ENCODE data around the gene C16orf54.

C16orf54 gene

GRCh38 chr16:29698042-29698441 lies 47.7 kb downstream of the C16orf54 start (continued):
- no peak for TF ChIP-seq ZNF449 (tag by site-specific recombination; IDR thresholded peaks at IDR 0.05)
- TF ChIP-seq ZNF501 (tag by site-specific recombination; IDR thresholded peaks at IDR 0.05): no peak
- TF ChIP-seq ZNF138 (tag by site-specific recombination; IDR thresholded peaks at IDR 0.05; ENCODE audit: borderline replicate concordance): no peak
- TF ChIP-seq MYNN (tag by site-specific recombination; IDR thresholded peaks at IDR 0.05; ENCODE audit: borderline replicate concordance): no peak
- no peak for TF ChIP-seq REPIN1 (tag by site-specific recombination; IDR thresholded peaks at IDR 0.05; ENCODE audit: low read depth)

GRCh38 chr16:29697391-29697790 lies 48.4 kb downstream of the C16orf54 start:
- H3K9me3 ChIP-seq (ENCODE audit: control insufficient read depth, insufficient read depth, low read depth, low read length): no peaks in the 10 kb centered on the region
- ChIA-PET CTCF (interaction anchor here (0.6 to 1.7 kb wide), 2 partner anchors 25 to 111 kb away, joined by 3 to 5 read pairs; no protein-coding TSS in a partner anchor), POLR2A (interaction anchor here (0.6 kb wide), 1 partner anchor 167 kb away, joined by 9 read pairs; no protein-coding TSS in a partner anchor)
- TF ChIP-seq ZSCAN16 (tag by site-specific recombination; IDR thresholded peaks at IDR 0.05) (no peak), ZNF138 (tag by site-specific recombination; IDR thresholded peaks at IDR 0.05; ENCODE audit: borderline replicate concordance) (no peak), ZNF26 (tag by site-specific recombination; IDR thresholded peaks at IDR 0.05) (no peak), ZNF155 (tag by site-specific recombination; IDR thresholded peaks at IDR 0.05) (no peak), RBAK (tag by site-specific recombination; IDR thresholded peaks at IDR 0.05) (no peak), YY1 (tag by site-specific recombination; IDR thresholded peaks at IDR 0.05) (no peak), ZNF24 (tag by site-specific recombination; IDR thresholded peaks at IDR 0.05) (no peak), PRDM6 (tag by site-specific recombination; IDR thresholded peaks at IDR 0.05) (no peak), ZNF19 (tag by site-specific recombination; IDR thresholded peaks at IDR 0.05; ENCODE audit: low read depth) (no peak), ZBTB48 (tag by site-specific recombination; IDR thresholded peaks at IDR 0.05) (no peak), ZNF610 (tag by site-specific recombination; IDR thresholded peaks at IDR 0.05; ENCODE audit: borderline replicate concordance) (no peak), ZNF18 (tag by site-specific recombination; IDR thresholded peaks at IDR 0.05) (no peak)
- H3K27ac ChIP-seq (ENCODE audit: extremely low read depth, low read depth, low read length): no peak overlapping the region
- H3K36me3 ChIP-seq (ENCODE audit: control insufficient read depth in 2 of 2, insufficient read depth in 1 of 2, low read length in 2 of 2): peaks cover 0 to 8% of the 10 kb centered on the region in 2 experiments; a peak in 1 of 3 replicates
- H3K4me3 ChIP-seq (ENCODE audit: low read depth, low read length): no peak overlapping the region
- no peaks in the 10 kb centered on the region for H3K4me1 ChIP-seq (ENCODE audit: control insufficient read depth, insufficient read depth, low read length)

GRCh38 chr16:29696881-29697331 lies 48.9 kb downstream of the C16orf54 start:
- no peaks in the 10 kb centered on the region for H3K4me1 ChIP-seq (ENCODE audit: control insufficient read depth, insufficient read depth, low read length)
- H3K36me3 ChIP-seq (ENCODE audit: control insufficient read depth in 2 of 2, insufficient read depth in 1 of 2, low read length in 2 of 2): peaks cover 0 to 8% of the 10 kb centered on the region in 2 experiments; a peak in 1 of 3 replicates
- CTCF ChIA-PET: interaction anchor here (0.6 to 1.7 kb wide), 2 partner anchors 25 to 111 kb away, joined by 3 to 5 read pairs; no protein-coding TSS in a partner anchor
- no peak overlapping the region for H3K27ac ChIP-seq (ENCODE audit: extremely low read depth, low read depth, low read length)
- POLR2A ChIA-PET: interaction anchor here (0.6 kb wide), 1 partner anchor 168 kb away, joined by 9 read pairs; no protein-coding TSS in a partner anchor
- H3K9me3 ChIP-seq (ENCODE audit: control insufficient read depth, insufficient read depth, low read depth, low read length): no peaks in the 10 kb centered on the region
- H3K4me3 ChIP-seq (ENCODE audit: low read depth, low read length): no peak overlapping the region
- no peak for TF ChIP-seq ZNF704 (tag by site-specific recombination; IDR thresholded peaks at IDR 0.05)
- no peak for TF ChIP-seq ZFP3 (tag by site-specific recombination; IDR thresholded peaks at IDR 0.05; ENCODE audit: low read depth)
- TF ChIP-seq ZNF768 (tag by site-specific recombination; IDR thresholded peaks at IDR 0.05): no peak
- no peak for TF ChIP-seq TRIM28 (IDR thresholded peaks at IDR 0.05; ENCODE audit: borderline replicate concordance, low read length)
- TF ChIP-seq ZNF544 (tag by site-specific recombination; IDR thresholded peaks at IDR 0.05): no peak
- TF ChIP-seq ZNF639 (tag by site-specific recombination; IDR thresholded peaks at IDR 0.05): no peak
- TF ChIP-seq ZNF335 (tag by site-specific recombination; conservative IDR thresholded peaks at IDR 0.05): no peak
- TF ChIP-seq ZNF645 (tag by site-specific recombination; IDR thresholded peaks at IDR 0.05): no peak

Measured in HEK293 (cell line).